Astrocyte of the hippocampus (primary cell): ENCODE data around the gene TMEM154.

Experiments
- DNase-seq: peaks from one replicate; pipeline ENCODE4 v3.0.0; 2011; ENCODE audit warnings: low read depth, low spot score

TMEM154 gene

GRCh38 chr4:152696764-152697261 is 17.0 kb upstream of the TMEM154 start:
- DNase-seq, result peak; percentile 92

GRCh38 chr4:152693871-152694270 is 14.1 kb upstream of the TMEM154 start:
- no peak for DNase-seq

- no peak for DNase-seq
These were observed 12.0 kb upstream of the TMEM154 start for GRCh38 chr4:152691761-152692160.

- peak; percentile 33 for DNase-seq
These were observed 11.2 kb upstream of the TMEM154 start for GRCh38 chr4:152690706-152691651.

GRCh38 chr4:152689615-152690501 is 10.1 kb upstream of the TMEM154 start:
- peak; percentile 56 for DNase-seq

- no peak for DNase-seq
These were observed 8.3 kb upstream of the TMEM154 start for GRCh38 chr4:152687974-152688599.

GRCh38 chr4:152686452-152687013 is 6.7 kb upstream of the TMEM154 start:
- no peak for DNase-seq

- no peak for DNase-seq
These were observed 4.8 kb upstream of the TMEM154 start for GRCh38 chr4:152684587-152684986.

GRCh38 chr4:152684007-152684406 is 4.2 kb upstream of the TMEM154 start:
- no peak for DNase-seq

- no peak for DNase-seq
These were observed 2.5 kb upstream of the TMEM154 start for GRCh38 chr4:152682143-152682941.

GRCh38 chr4:152680988-152681603 is 1.3 kb upstream of the TMEM154 start:
- peak; percentile 66 for DNase-seq

GRCh38 chr4:152678841-152679240 is 956 bp downstream of the TMEM154 start:
- DNase-seq, result peak; percentile 5

GRCh38 chr4:152677117-152677516 is 2.7 kb downstream of the TMEM154 start:
- no peak for DNase-seq

- DNase-seq, result no peak
These were observed 3.5 kb downstream of the TMEM154 start for GRCh38 chr4:152676052-152676854.

GRCh38 chr4:152674359-152674758 is 5.4 kb downstream of the TMEM154 start:
- no peak for DNase-seq

- no peak for DNase-seq
These were observed 6.3 kb downstream of the TMEM154 start for GRCh38 chr4:152673489-152673888.

- no peak for DNase-seq
These were observed 7.3 kb downstream of the TMEM154 start for GRCh38 chr4:152672206-152673092.

GRCh38 chr4:152668338-152668964 is 11.3 kb downstream of the TMEM154 start:
- DNase-seq, result no peak
